ENCODE results near the gene ZNF57.
"Not testable (repeated sequence)": the region's sequence is repeated elsewhere in the genome, so short reads cannot be mapped to it uniquely, and the experiment has no call there.

The ZNF57 gene

DNA sequence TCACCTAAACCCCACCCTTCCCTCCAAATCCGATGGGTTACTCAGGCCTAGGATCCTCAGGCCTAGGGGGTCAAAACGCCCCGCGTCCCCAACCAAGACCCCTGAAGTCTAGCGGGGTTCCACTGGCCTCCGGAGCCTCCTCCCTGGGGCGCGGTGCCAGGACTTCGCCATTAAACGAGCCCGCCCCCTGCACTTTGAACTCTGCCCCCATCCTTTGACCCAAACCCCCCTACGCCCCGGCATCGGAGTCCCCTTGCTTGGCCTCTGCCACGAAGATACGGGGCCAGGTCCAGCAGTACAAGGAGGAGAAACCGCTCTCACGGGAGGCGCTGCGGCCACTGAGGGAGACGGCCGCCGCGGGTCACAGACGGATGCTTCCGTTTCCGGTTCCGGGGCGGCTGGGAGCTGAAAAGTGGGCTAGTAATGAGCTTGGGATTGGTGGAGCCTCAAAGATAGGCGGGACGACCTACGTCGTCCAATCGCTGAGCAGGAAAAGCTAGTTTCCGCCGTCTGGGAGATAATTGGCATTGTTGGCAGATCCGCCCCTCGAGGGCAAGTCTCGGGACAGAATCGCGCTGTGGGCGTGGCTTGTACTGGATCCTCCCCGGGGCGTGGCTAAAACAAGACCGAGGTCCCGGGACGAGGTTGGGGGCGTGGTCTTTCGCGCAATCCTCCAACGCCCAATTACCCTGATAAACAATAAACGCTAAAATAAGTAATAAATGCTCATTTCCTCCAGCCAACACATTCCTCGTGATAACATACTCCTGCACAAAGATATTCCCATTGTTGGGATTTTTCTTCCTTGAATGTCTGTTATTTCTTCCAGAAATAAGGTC is 49.8 kb downstream of the ZNF57 start:
- Mint-ChIP-seq H3K4me1 (ENCODE audit: low read depth) (peaks cover 11% of the 10 kb centered on the region), H3K9me3 (no peaks in the 10 kb centered on the region), H3K27me3 (no peaks in the 10 kb centered on the region), H3K27ac (peak overlapping the region; percentile 96), H3K36me3 (ENCODE audit: low read depth) (peaks cover 30% of the 10 kb centered on the region), H3K4me3 (peak overlapping the region; percentile 98)
- intact Hi-C loops (cut with micrococcal nuclease), result no loop called here

DNA sequence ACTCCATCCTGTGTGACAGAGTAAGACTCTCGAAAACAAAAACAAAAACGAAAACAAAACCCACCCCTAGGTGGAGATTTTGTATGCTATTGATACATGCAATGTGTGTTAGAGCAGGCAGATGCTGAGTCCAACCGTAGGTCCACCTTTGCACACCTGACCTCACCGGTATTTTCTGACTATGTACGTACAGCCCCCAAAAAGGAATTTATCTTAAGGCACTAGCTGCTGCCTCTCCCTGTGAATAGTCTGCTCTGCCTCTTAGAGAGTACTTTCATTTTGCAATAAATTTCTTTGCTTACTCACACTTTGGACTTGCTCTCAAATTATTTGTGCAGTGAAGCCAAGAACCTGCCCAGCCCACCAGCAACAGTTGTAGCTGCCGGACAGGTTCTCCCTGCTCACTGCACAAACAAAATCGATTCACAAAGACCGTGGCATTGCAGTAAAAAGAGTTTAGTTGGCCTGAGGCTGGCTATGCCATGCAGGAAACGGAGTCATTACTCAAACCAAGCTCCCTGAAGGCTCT is 52.3 kb downstream of the ZNF57 start:
- intact Hi-C loops (cut with micrococcal nuclease), result no loop called here

DNA sequence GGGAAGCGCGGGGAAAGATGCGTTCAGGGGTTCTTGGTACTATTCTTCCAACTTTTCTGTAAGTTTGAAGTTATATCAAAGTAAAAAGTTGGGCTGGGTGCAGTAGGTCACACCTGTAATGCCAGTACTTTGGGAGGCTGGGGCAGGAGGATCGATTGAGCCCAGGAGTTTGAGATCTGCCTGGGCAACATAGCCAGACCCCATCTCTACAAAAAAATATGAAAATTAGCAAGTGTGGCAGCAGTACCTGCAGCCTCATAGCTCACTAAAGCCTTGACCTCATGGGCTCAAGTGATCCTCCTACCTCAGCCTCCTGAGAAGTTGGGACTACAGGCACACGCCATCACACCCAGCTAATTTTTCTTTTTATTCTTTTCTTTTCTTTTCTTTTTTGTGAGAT is 56.4 kb downstream of the ZNF57 start:
- Mint-ChIP-seq H3K27ac (no peak overlapping the region), H3K4me1 (ENCODE audit: low read depth) (no peaks in the 10 kb centered on the region), H3K36me3 (ENCODE audit: low read depth) (no peaks in the 10 kb centered on the region), H3K27me3 (peaks cover 11% of the 10 kb centered on the region), H3K4me3 (no peak overlapping the region), H3K9me3 (no peaks in the 10 kb centered on the region)
- intact Hi-C loops (cut with micrococcal nuclease), result no loop called here

More for the DNA sequence above, 52.3 kb downstream of the ZNF57 start:
- Mint-ChIP-seq H3K27ac (no peak overlapping the region), H3K4me1 (ENCODE audit: low read depth) (peaks cover 11% of the 10 kb centered on the region), H3K36me3 (ENCODE audit: low read depth) (peaks cover 21% of the 10 kb centered on the region), H3K9me3 (no peaks in the 10 kb centered on the region), H3K4me3 (no peak overlapping the region), H3K27me3 (peaks cover 6% of the 10 kb centered on the region)

DNA sequence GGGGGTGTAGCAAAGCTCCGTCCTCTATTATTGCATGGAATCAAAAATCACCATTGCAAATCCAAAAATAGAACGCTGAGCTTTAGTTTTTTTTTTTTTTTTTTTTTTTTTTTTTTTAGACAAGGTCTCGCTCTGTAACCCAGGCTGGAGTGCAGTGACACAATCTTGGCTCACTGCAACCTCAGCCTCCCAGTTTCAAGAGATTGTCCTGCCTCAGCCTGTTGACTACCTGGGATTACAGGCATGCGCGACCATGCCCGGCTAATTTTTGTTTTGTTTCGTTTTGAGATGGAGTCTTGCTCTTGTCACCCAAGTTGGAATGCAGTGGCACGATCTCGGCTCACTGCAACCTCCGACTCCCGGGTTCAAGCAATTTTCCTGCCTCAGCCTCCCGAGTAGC is 59.4 kb downstream of the ZNF57 start:
- Mint-ChIP-seq H3K9me3 (no peaks in the 10 kb centered on the region), H3K27me3 (peaks cover 11% of the 10 kb centered on the region), H3K36me3 (ENCODE audit: low read depth) (no peaks in the 10 kb centered on the region), H3K4me1 (ENCODE audit: low read depth) (no peaks in the 10 kb centered on the region), H3K27ac (no peak overlapping the region), H3K4me3 (no peak overlapping the region)
- intact Hi-C loops (cut with micrococcal nuclease), result no loop called here

DNA sequence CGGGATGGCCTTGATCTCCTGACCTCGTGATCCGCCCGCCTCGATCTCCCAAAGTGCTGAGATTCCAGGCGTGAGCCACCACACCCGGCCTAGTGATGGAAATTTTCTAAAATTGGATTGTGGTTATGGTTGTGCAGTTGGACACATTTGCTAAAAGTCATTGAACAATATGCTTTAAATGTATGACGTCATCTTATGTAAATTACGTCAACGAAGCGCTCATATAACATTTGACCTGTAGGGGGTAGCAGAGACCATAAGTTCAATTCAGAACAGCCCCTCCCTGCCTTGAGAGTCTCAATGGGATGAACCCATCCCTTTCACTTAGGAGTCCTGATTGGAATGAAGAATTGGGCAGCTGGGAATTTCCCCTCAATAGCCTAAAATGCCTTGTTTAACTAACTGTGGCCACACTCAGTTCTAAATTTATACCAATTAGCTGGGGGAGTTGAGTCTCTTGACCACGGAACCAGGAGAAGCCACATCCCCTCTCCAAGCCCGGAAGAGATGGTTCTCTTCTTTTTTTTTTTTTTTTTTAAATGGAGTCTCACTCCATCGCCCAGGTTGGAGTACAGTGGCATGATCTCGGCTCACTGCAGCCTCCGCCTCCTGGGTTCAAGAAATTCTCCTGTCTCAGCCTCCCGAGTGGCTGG is 61.4 kb downstream of the ZNF57 start:
- peaks cover 12% of the 10 kb centered on the region for H3K27me3 Mint-ChIP-seq
- H3K4me1 Mint-ChIP-seq (ENCODE audit: low read depth), result no peaks in the 10 kb centered on the region
- intact Hi-C loops (cut with micrococcal nuclease), result loop anchor here (1.0 kb wide), 1 partner anchor 142 kb away; no protein-coding TSS in a partner anchor
- no peak overlapping the region for H3K27ac Mint-ChIP-seq
- no peak overlapping the region for H3K4me3 Mint-ChIP-seq
- no peaks in the 10 kb centered on the region for H3K36me3 Mint-ChIP-seq (ENCODE audit: low read depth)
- H3K9me3 Mint-ChIP-seq, result no peaks in the 10 kb centered on the region

DNA sequence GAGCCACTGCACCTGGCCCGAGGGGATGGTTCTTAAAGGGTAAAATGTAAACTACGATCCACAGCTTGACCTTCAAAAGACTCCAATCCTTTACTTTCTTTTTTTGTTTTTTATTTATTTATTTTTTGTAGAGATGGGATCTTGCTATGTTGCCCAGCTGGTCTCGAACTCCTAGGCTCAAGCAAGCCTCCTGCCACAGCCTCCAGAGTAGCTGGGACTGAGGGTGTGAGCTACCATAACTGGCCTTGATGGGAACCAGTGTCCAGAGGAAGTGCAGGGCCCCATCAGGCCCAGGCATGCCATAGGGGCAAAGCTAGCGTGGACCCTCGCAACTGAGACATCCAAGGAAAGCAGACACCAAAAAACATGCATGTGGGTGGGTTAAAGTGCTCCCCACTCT is 62.4 kb downstream of the ZNF57 start:
- intact Hi-C loops (cut with micrococcal nuclease), result no loop called here
- Mint-ChIP-seq H3K27me3 (peaks cover 9% of the 10 kb centered on the region), H3K4me1 (ENCODE audit: low read depth) (no peaks in the 10 kb centered on the region), H3K36me3 (ENCODE audit: low read depth) (no peaks in the 10 kb centered on the region), H3K4me3 (no peak overlapping the region), H3K9me3 (no peaks in the 10 kb centered on the region), H3K27ac (no peak overlapping the region)

DNA sequence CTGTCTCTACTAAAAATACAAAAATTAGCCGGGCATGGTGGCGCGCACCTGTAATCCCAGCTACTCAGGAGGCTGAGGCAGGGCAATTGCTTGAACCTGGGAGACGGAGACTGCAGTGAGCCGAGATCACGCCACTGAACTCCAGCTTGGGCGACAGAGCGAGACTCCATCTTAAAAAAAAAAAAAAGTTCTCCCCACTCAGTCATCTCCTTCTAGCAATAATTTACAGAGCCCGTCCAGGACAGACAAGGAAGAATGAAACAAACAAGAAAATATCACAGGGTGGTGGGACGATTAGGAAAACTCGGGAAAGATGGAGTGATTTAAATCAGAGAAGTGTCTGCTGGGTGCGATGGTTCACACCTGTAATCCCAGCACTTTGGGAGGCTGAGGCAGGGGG is 62.9 kb downstream of the ZNF57 start:
- peaks cover 13% of the 10 kb centered on the region for H3K27me3 Mint-ChIP-seq
- H3K4me3 Mint-ChIP-seq; H3K36me3 Mint-ChIP-seq (ENCODE audit: low read depth); H3K9me3 Mint-ChIP-seq; H3K4me1 Mint-ChIP-seq (ENCODE audit: low read depth); intact Hi-C loops (cut with micrococcal nuclease); H3K27ac Mint-ChIP-seq: not testable (repeated sequence)

DNA sequence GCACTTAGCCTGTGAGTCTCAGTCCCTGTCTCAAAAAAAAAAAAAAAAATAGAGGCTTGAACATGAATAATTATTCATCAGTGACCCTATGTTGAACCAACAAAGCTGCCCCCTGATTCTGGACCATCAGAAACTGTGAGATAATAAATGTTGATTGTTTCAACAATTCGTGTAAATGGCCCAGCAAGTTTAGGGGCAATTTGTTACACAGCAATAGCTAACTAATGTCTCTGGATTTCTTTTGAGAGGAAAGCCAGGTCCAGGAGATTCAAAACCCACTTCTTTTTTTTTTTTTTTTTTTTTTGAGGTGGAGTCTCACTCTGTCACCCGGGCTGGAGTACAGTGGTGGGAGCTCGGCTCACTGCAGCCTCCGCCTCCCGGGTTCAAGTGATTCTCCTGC is 64.1 kb downstream of the ZNF57 start:
- Mint-ChIP-seq H3K27me3 (peaks cover 14% of the 10 kb centered on the region), H3K4me3 (no peak overlapping the region), H3K36me3 (ENCODE audit: low read depth) (no peaks in the 10 kb centered on the region), H3K9me3 (no peaks in the 10 kb centered on the region), H3K4me1 (ENCODE audit: low read depth) (peaks cover 5% of the 10 kb centered on the region), H3K27ac (no peak overlapping the region)
- intact Hi-C loops (cut with micrococcal nuclease), result no loop called here

DNA sequence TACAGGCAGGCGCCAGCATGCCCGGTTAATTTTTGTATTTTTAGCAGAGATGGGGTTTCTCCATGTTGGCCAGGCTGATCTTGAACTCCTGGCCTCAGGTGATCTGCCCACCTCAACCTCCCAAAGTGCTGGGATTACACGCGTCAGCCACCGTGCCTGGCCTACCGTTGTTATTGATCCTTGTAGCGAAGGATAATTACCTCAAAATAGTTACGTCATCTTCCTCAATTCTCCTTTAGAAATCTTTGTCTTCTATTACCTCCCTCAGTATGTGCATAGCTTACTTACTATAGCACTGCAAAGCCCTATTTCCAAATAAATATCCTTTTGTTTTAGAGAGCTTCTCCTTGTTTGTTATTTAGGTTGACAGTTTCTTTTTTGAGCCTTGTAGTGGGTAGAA is 67.2 kb downstream of the ZNF57 start:
- H3K9me3 Mint-ChIP-seq, result no peaks in the 10 kb centered on the region
- H3K4me3 Mint-ChIP-seq, result no peak overlapping the region
- H3K27ac Mint-ChIP-seq, result no peak overlapping the region
- no peaks in the 10 kb centered on the region for H3K36me3 Mint-ChIP-seq (ENCODE audit: low read depth)
- peaks cover 5% of the 10 kb centered on the region for H3K4me1 Mint-ChIP-seq (ENCODE audit: low read depth)
- intact Hi-C loops (cut with micrococcal nuclease), result no loop called here
- peaks cover 24% of the 10 kb centered on the region for H3K27me3 Mint-ChIP-seq

Data from dendritic cell treated with granulocyte-macrophage colony-stimulating factor and Interleukin-4, amounts not matched to agents 40 ng/mL and 50 ng/mL, for 4 days (primary cell).